ENCODE measurements around the gene JMJD4. TPM values are rescaled to one million over a fixed set of nuclear protein-coding genes. Genes with fewer than 3 reads are reported as not detected.

JMJD4 gene
- total and polyA plus RNA-seq, 2 experiments from 2014 or later = 11.5 to 17.7 TPM

GRCh38 chr1:227769936-227770494, 34.9 kb upstream of the JMJD4 start (continued):
- TF ChIP-seq, protein P1, sequence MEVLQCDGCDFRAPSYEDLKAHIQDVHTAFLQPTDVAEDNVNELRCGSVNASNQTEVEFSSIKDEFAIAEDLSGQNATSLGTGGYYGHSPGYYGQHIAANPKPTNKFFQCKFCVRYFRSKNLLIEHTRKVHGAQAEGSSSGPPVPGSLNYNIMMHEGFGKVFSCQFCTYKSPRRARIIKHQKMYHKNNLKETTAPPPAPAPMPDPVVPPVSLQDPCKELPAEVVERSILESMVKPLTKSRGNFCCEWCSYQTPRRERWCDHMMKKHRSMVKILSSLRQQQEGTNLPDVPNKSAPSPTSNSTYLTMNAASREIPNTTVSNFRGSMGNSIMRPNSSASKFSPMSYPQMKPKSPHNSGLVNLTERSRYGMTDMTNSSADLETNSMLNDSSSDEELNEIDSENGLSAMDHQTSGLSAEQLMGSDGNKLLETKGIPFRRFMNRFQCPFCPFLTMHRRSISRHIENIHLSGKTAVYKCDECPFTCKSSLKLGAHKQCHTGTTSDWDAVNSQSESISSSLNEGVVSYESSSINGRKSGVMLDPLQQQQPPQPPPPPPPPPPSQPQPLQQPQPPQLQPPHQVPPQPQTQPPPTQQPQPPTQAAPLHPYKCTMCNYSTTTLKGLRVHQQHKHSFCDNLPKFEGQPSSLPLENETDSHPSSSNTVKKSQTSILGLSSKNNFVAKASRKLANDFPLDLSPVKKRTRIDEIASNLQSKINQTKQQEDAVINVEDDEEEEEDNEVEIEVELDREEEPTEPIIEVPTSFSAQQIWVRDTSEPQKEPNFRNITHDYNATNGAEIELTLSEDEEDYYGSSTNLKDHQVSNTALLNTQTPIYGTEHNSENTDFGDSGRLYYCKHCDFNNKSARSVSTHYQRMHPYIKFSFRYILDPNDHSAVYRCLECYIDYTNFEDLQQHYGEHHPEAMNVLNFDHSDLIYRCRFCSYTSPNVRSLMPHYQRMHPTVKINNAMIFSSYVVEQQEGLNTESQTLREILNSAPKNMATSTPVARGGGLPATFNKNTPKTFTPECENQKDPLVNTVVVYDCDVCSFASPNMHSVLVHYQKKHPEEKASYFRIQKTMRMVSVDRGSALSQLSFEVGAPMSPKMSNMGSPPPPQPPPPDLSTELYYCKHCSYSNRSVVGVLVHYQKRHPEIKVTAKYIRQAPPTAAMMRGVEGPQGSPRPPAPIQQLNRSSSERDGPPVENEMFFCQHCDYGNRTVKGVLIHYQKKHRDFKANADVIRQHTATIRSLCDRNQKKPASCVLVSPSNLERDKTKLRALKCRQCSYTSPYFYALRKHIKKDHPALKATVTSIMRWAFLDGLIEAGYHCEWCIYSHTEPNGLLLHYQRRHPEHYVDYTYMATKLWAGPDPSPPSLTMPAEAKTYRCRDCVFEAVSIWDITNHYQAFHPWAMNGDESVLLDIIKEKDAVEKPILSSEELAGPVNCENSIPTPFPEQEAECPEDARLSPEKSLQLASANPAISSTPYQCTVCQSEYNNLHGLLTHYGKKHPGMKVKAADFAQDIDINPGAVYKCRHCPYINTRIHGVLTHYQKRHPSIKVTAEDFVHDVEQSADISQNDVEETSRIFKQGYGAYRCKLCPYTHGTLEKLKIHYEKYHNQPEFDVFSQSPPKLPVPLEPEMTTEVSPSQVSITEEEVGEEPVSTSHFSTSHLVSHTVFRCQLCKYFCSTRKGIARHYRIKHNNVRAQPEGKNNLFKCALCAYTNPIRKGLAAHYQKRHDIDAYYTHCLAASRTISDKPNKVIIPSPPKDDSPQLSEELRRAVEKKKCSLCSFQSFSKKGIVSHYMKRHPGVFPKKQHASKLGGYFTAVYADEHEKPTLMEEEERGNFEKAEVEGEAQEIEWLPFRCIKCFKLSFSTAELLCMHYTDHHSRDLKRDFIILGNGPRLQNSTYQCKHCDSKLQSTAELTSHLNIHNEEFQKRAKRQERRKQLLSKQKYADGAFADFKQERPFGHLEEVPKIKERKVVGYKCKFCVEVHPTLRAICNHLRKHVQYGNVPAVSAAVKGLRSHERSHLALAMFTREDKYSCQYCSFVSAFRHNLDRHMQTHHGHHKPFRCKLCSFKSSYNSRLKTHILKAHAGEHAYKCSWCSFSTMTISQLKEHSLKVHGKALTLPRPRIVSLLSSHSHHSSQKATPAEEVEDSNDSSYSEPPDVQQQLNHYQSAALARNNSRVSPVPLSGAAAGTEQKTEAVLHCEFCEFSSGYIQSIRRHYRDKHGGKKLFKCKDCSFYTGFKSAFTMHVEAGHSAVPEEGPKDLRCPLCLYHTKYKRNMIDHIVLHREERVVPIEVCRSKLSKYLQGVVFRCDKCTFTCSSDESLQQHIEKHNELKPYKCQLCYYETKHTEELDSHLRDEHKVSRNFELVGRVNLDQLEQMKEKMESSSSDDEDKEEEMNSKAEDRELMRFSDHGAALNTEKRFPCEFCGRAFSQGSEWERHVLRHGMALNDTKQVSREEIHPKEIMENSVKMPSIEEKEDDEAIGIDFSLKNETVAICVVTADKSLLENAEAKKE (CRISPR knock-in tag; IDR thresholded peaks at IDR 0.05) = no peak
- TF ChIP-seq EZH2phosphoT487 (IDR thresholded peaks at IDR 0.05; ENCODE audit: unreplicated experiment) = no peak
- TF ChIP-seq, protein P2, sequence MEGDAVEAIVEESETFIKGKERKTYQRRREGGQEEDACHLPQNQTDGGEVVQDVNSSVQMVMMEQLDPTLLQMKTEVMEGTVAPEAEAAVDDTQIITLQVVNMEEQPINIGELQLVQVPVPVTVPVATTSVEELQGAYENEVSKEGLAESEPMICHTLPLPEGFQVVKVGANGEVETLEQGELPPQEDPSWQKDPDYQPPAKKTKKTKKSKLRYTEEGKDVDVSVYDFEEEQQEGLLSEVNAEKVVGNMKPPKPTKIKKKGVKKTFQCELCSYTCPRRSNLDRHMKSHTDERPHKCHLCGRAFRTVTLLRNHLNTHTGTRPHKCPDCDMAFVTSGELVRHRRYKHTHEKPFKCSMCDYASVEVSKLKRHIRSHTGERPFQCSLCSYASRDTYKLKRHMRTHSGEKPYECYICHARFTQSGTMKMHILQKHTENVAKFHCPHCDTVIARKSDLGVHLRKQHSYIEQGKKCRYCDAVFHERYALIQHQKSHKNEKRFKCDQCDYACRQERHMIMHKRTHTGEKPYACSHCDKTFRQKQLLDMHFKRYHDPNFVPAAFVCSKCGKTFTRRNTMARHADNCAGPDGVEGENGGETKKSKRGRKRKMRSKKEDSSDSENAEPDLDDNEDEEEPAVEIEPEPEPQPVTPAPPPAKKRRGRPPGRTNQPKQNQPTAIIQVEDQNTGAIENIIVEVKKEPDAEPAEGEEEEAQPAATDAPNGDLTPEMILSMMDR (conservative IDR thresholded peaks at IDR 0.05; ENCODE audit: low read depth in 2 of 2) = no peak
- no peak for TF ChIP-seq NANOG (IDR thresholded peaks at IDR 0.05; ENCODE audit: borderline replicate concordance)

DNA sequence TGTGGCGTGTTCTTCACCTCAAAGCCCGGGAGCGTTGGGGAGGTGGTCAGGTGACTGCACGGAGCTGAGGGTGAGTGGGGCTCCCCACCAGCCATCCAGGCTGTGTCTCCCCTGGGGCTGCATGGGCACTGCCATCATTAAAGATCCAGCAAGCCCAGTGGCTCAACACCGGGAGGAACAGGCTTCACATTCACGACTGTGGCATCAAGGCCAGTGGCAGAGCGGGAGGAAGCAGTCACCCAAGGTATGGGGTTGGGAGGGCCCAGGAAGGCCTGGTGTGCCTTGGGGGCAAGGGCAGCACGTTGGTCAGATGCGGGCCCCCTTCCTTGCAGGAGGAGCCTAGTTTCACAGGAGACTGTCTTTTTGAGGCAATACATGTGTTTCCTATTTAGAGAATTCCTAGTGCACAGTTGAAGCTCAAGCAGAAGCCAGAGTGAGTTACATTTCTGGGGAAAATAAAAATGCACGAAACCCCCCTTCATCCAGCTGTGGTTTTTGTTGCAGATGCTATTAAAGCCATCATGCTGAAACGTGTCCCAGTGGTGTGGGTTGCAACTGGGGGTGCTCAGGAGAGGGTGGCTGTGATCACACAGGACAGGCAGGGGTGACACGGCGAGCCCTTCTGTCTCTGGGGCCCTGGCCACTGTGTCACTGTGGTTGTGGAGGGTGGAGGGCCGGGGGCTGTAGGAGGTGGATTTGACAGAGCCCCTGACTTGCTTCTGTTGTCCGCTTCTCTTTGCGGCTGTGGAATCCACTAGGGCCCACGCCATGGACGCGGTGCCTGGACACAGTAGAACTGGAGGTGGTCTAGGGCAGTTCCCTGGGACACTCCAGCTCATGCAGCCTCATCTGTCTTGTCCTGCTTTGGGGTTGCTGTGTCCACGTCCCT, 34.2 kb upstream of the JMJD4 start:
- H3K4me3 Mint-ChIP-seq = no peak overlapping the region
- Histone ChIP-seq H3K27me3 (ENCODE audit: insufficient read depth) (no peaks in the 10 kb centered on the region), H3K4me1 (ENCODE audit: insufficient read depth) (no peaks in the 10 kb centered on the region), H3K79me2 (replicated peaks; ENCODE audit: insufficient read depth) (0 out of 2 replicates have a peak, but pooled peaks cover under 1% of the 10 kb centered on the region), H3K9me2 (ENCODE audit: insufficient read depth) (no peaks in the 10 kb centered on the region), H3K27ac (ENCODE audit: low read depth) (no peak overlapping the region), H3K36me3 (ENCODE audit: insufficient read depth) (no peaks in the 10 kb centered on the region), H3F3A (replicated peaks; ENCODE audit: low read depth) (no peaks in the 10 kb centered on the region), H3K4me2 (no peak overlapping the region), H2AFZ (no peak overlapping the region), H4K20me1 (replicated peaks; ENCODE audit: insufficient read depth) (peaks cover 6% of the 10 kb centered on the region; the same call in 1 of the 2 replicates), H3K4me3 (no peak overlapping the region)
- H3K4me1 Mint-ChIP-seq = no peaks in the 10 kb centered on the region
- H3K27ac Mint-ChIP-seq = no peak overlapping the region
- no peaks in the 10 kb centered on the region for H3K9me3 Mint-ChIP-seq
- no peak for DNase-seq (ENCODE audit: low spot score)
- H3K27me3 Mint-ChIP-seq (ENCODE audit: insufficient read depth, low read depth, poor library complexity) = peaks cover 5% of the 10 kb centered on the region
- H3K36me3 Mint-ChIP-seq (ENCODE audit: low read depth) = peaks cover 23% of the 10 kb centered on the region
- no peak for ATAC-seq
- TF ChIP-seq STAT1 (IDR thresholded peaks at IDR 0.05; ENCODE audit: unreplicated experiment) (no peak), ZNF114 (CRISPR knock-in tag; IDR thresholded peaks at IDR 0.05) (no peak), POLR2AphosphoS5 (IDR thresholded peaks at IDR 0.05; ENCODE audit: low read depth) (no peak), EZH2phosphoT487 (IDR thresholded peaks at IDR 0.05; ENCODE audit: unreplicated experiment) (no peak), NANOG (IDR thresholded peaks at IDR 0.05; ENCODE audit: borderline replicate concordance) (no peak), JUNB (IDR thresholded peaks at IDR 0.05; ENCODE audit: unreplicated experiment) (no peak), REST (IDR thresholded peaks at IDR 0.05; ENCODE audit: unreplicated experiment) (no peak), EZH2 (IDR thresholded peaks at IDR 0.05; ENCODE audit: low read depth, unreplicated experiment) (no peak), CREB1 (CRISPR knock-in tag; IDR thresholded peaks at IDR 0.05; ENCODE audit: low read depth) (no peak)

Measured in GM23338 (cell line).